ENCODE data around the gene FARS2.

FARS2 gene

DNA sequence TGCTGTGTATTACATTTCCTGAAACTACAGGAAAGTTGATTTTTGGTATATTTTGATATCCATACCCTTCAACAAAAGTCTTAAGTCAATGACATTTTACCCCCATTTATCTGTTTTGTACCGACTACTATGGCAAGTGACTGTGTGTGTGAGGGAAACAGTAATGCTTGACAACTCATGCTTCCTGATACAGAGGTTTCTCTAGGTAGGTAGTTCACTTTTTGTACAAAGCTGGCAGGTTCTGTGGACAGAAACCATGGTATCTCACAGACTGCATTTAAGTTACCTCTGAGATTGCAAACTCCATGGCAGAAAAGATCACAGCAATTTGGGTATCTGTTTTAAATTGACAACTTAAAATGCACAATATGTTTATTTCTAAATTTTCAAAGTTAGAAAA is 28.8 kb downstream of the FARS2 start:
- Histone ChIP-seq H3K4me1 (ENCODE audit: control insufficient read depth, insufficient read depth, low read length) (peaks cover 18% of the 10 kb centered on the region), H3K27me3 (replicated peaks; ENCODE audit: control insufficient read depth, insufficient read depth, low read length) (no peaks in the 10 kb centered on the region), H3K4me3 (ENCODE audit: low read length) (no peak overlapping the region), H3K36me3 (ENCODE audit: control insufficient read depth, insufficient read depth, low read length, severe bottlenecking) (no peaks in the 10 kb centered on the region), H3K9me3 (ENCODE audit: control insufficient read depth, low read length) (no peaks in the 10 kb centered on the region), H3K9ac (ENCODE audit: low read length) (no peak overlapping the region)
- no peak for DNase-seq (ENCODE audit: low read depth)

DNA sequence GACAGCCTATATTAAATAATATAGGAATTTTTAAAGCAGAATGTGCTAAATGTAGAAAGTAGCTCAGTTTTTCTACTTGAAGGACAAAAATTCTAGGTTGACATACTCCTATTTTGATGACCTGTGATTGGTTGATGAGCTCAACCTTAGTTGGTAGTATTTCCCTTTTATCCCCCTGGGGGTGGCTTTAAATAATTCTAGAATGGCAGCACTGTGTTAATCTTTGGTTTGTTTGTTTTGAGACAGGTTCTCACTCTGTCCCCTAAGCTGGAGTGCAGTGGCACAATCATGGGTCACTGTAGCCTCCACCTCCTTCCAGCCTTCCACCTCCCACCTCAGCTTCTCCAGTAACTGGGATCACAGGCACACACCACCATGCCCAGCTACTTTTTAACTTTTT is 29.2 kb downstream of the FARS2 start:
- Histone ChIP-seq H3K4me3 (ENCODE audit: low read length) (no peak overlapping the region), H3K36me3 (ENCODE audit: control insufficient read depth, insufficient read depth, low read length, severe bottlenecking) (no peaks in the 10 kb centered on the region), H3K9me3 (ENCODE audit: control insufficient read depth, low read length) (no peaks in the 10 kb centered on the region), H3K9ac (ENCODE audit: low read length) (no peak overlapping the region), H3K4me1 (ENCODE audit: control insufficient read depth, insufficient read depth, low read length) (peaks cover 18% of the 10 kb centered on the region), H3K27me3 (replicated peaks; ENCODE audit: control insufficient read depth, insufficient read depth, low read length) (no peaks in the 10 kb centered on the region)
- no peak for DNase-seq (ENCODE audit: low read depth)

DNA sequence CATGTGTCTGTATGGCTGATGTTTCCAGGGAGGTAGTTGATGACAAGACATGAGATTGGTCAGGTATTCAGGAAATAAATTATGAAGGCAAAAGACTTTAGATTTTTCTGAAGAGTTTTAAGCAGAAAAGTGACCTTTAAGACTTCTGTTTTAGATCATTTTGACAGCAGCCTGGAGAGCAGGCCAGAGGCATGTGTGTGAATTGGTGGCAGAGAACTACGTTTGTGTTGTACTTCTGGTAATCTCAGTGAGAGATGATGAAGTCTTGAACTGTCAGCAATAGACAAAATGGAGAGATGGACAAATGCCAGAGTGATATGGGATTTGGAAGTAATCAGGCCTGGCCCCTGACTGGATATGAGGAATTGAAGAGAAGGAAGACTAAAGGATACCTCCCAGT is 30.8 kb downstream of the FARS2 start:
- Histone ChIP-seq H3K9me3 (ENCODE audit: control insufficient read depth, low read length) (no peaks in the 10 kb centered on the region), H3K4me3 (ENCODE audit: low read length) (no peak overlapping the region), H3K27me3 (replicated peaks; ENCODE audit: control insufficient read depth, insufficient read depth, low read length) (no peaks in the 10 kb centered on the region), H3K4me1 (ENCODE audit: control insufficient read depth, insufficient read depth, low read length) (peaks cover 16% of the 10 kb centered on the region), H3K36me3 (ENCODE audit: control insufficient read depth, insufficient read depth, low read length, severe bottlenecking) (no peaks in the 10 kb centered on the region), H3K9ac (ENCODE audit: low read length) (no peak overlapping the region)
- no peak for DNase-seq (ENCODE audit: low read depth)

DNA sequence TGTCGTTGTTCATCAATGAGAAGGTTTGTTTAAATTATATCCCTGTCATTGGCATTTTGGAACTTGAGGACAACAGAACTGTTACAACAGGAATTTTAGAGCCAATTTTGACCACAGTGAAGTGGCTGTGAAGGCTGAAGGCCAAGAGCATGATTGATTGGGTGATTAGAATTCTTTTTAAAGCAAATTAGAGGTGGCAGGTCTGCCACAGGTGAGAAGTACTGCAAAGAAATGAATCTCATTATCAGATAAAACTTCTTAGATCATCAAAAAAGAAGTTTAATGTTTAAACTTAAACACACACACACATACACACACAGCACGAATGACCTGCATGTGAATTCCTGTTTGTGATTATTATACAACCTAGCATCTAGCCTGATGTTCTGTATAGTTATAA is 32.4 kb downstream of the FARS2 start:
- Histone ChIP-seq H3K4me1 (ENCODE audit: control insufficient read depth, insufficient read depth, low read length) (peaks cover 6% of the 10 kb centered on the region), H3K9me3 (ENCODE audit: control insufficient read depth, low read length) (no peaks in the 10 kb centered on the region), H3K27me3 (replicated peaks; ENCODE audit: control insufficient read depth, insufficient read depth, low read length) (no peaks in the 10 kb centered on the region), H3K9ac (ENCODE audit: low read length) (no peak overlapping the region), H3K36me3 (ENCODE audit: control insufficient read depth, insufficient read depth, low read length, severe bottlenecking) (no peaks in the 10 kb centered on the region), H3K4me3 (ENCODE audit: low read length) (no peak overlapping the region)
- no peak for DNase-seq (ENCODE audit: low read depth)

DNA sequence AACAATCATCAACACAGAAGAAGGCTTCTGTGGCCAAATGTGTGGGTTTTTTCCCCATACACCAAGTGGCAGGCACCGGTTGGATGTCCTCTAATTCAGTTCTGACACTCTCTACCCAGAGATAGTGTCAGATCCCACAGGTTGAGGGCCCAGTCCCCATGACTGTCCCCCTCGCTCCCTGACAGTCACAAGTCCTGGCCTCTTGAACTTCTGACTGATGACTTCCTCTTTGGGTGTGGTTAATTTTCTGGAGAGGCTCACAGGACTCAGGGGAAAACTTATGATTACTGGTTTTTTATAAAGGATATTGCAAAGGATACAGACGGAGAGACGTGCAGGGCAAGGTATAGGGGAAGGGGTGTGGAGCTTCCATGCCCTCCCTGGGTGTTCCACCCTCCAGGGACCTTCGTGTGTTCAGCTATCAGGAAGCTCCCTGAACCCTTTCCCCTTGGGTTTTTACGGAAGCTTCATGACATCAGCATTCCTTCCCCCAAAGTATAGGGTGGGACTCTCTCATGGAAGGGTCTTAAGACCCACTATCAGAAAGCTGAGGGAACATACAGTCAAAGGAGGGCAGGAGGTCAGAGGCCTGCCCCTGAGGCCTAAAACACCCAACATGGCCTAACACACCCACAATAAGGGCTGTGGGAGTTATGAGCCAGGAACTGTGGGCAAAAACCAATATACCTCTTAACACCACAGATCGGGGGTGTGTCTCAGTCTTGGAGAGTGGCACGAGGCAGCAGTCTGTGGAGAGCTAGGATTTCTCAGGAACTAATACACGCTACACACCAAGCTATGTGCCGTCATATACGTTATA is 33.3 kb downstream of the FARS2 start:
- H3K4me1 ChIP-seq (ENCODE audit: control insufficient read depth, insufficient read depth, low read length) = peaks cover 6% of the 10 kb centered on the region
- H3K9ac ChIP-seq (ENCODE audit: low read length) = no peak overlapping the region
- H3K9me3 ChIP-seq (ENCODE audit: control insufficient read depth, low read length) = no peaks in the 10 kb centered on the region
- H3K4me3 ChIP-seq (ENCODE audit: low read length) = no peak overlapping the region
- no peaks in the 10 kb centered on the region for H3K36me3 ChIP-seq (ENCODE audit: control insufficient read depth, insufficient read depth, low read length, severe bottlenecking)
- H3K27me3 ChIP-seq (replicated peaks; ENCODE audit: control insufficient read depth, insufficient read depth, low read length) = no peaks in the 10 kb centered on the region
- DNase-seq (ENCODE audit: low read depth) = no peak

DNA sequence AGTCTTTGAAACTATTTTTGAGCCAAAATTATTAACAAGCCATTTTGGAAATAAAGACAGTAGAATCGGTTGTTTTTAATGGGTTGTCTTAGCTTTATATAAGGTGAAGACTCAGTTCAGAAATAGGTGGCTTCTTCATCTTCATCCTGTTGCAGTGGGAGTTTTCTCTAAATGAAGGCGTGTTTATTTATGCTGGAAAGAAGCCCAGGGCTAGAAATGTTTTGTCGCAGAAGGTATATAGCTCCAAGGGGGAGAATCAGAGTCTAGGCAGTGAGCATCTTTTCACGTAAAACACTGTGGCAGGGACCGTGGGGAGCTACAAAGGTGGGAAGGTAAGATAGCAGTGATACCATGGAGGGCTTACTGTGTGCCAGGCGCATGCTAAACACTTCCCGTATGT is 34.3 kb downstream of the FARS2 start:
- Histone ChIP-seq H3K4me1 (ENCODE audit: control insufficient read depth, insufficient read depth, low read length) (peaks cover 6% of the 10 kb centered on the region), H3K9ac (ENCODE audit: low read length) (no peak overlapping the region), H3K9me3 (ENCODE audit: control insufficient read depth, low read length) (no peaks in the 10 kb centered on the region), H3K36me3 (ENCODE audit: control insufficient read depth, insufficient read depth, low read length, severe bottlenecking) (no peaks in the 10 kb centered on the region), H3K27me3 (replicated peaks; ENCODE audit: control insufficient read depth, insufficient read depth, low read length) (no peaks in the 10 kb centered on the region), H3K4me3 (ENCODE audit: low read length) (no peak overlapping the region)
- DNase-seq (ENCODE audit: low read depth) = no peak

DNA sequence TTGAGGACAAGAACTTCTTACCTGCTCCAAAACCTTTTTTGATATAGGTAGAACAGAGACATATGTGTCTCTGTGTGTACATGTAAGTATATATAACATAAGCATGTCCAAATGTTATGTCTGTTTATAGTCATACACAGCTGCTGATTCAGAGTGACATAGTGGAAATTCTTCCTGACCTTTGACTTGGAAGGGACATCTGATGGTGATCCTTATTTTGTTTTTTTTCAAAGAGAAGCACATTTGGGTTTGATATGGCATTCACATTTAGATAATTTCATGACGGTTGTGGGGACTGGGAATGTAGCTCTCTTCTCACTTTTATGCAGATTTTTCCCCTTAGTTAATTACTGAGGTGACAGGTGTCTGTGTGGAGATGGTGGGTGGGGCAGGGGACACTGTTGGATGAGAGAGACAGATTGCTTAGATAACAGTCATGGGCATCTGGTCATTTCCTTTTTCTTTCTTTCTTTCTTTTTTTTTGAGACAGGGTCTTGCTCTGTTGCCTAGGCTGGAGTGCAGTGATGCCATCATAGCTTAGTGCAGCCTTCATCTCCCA is 39.0 kb downstream of the FARS2 start:
- Histone ChIP-seq H3K36me3 (ENCODE audit: control insufficient read depth, insufficient read depth, low read length, severe bottlenecking) (no peaks in the 10 kb centered on the region), H3K27me3 (replicated peaks; ENCODE audit: control insufficient read depth, insufficient read depth, low read length) (no peaks in the 10 kb centered on the region), H3K4me1 (ENCODE audit: control insufficient read depth, insufficient read depth, low read length) (no peaks in the 10 kb centered on the region)

DNA sequence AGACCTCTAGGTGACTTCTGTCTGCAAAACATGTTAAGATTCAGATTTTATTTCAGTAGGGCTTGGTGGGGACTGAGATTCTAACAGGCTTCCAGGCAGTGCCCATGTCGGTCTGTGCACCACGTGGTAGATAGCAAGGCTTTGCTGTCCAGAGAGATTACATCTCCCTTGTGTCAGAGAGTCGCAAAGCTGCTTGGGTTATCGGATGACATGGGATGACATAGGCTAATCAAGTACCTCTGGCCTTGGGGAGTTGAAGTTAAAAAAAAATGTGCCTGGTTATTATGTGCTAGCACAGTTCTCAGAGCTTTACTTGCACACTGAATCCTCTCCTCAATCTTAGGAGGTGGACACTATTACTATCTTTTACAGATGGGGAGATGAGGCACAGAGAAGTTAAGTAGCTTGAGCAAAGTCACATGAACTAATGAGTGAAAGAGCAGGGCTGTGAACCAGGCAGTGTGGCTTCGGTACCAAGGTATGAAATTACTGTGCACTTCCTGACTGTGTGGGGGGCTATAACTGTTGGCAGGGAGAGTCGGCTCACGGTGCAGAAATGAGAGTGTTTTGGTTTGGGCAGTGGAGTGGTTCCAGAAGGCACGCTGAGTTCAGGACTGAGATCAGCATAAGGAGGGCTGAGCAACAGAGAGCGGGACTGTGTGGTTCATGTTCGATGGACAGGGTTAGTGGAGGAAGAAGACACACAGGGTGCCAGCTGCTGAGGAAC is 41.1 kb downstream of the FARS2 start:
- no peaks in the 10 kb centered on the region for H3K27me3 ChIP-seq (replicated peaks; ENCODE audit: control insufficient read depth, insufficient read depth, low read length)
- H3K4me3 ChIP-seq (ENCODE audit: low read length) = no peak overlapping the region
- no peak overlapping the region for H3K9ac ChIP-seq (ENCODE audit: low read length)
- DNase-seq (ENCODE audit: low read depth) = no peak
- H3K9me3 ChIP-seq (ENCODE audit: control insufficient read depth, low read length) = no peaks in the 10 kb centered on the region
- H3K4me1 ChIP-seq (ENCODE audit: control insufficient read depth, insufficient read depth, low read length) = peaks cover 12% of the 10 kb centered on the region
- H3K36me3 ChIP-seq (ENCODE audit: control insufficient read depth, insufficient read depth, low read length, severe bottlenecking) = no peaks in the 10 kb centered on the region

More for the DNA sequence above, 39.0 kb downstream of the FARS2 start:
- DNase-seq (ENCODE audit: low read depth) = no peak
- no peaks in the 10 kb centered on the region for H3K9me3 ChIP-seq (ENCODE audit: control insufficient read depth, low read length)
- no peak overlapping the region for H3K9ac ChIP-seq (ENCODE audit: low read length)
- no peak overlapping the region for H3K4me3 ChIP-seq (ENCODE audit: low read length)

DNA sequence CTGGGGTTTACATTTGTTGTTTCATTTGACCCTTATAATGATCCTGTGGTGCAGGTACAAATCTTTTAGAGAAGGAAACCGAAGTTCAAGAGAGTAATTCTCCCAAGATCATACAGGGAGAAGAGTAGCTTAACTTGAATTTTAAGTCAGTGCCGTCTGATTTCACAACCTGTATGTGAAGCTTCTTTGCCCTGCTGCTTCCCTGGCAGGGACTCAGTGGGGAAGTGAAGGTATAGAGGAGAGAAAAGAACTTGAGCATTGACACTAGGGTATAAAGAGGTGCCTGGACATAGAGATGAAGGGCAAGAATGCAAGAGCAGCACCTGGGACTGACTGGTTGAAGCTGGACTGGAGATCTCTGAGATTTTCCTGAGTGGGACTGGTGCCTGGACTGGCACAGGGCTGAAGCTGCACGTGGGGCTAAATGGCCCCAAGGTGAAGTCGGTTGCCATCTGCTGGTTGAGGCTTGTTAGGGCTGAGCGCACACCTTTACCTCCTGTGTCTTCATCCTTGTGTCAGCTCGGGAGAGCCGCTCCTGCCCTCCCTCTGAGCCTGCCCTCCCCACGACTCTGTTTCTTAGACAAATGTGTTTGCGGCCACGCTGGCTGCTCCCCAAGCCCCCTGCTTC is 41.8 kb downstream of the FARS2 start:
- Histone ChIP-seq H3K4me1 (ENCODE audit: control insufficient read depth, insufficient read depth, low read length) (peaks cover 12% of the 10 kb centered on the region), H3K9ac (ENCODE audit: low read length) (no peak overlapping the region), H3K36me3 (ENCODE audit: control insufficient read depth, insufficient read depth, low read length, severe bottlenecking) (no peaks in the 10 kb centered on the region), H3K9me3 (ENCODE audit: control insufficient read depth, low read length) (no peaks in the 10 kb centered on the region), H3K4me3 (ENCODE audit: low read length) (no peak overlapping the region), H3K27me3 (replicated peaks; ENCODE audit: control insufficient read depth, insufficient read depth, low read length) (no peaks in the 10 kb centered on the region)
- DNase-seq (ENCODE audit: low read depth) = peak; percentile 16

DNA sequence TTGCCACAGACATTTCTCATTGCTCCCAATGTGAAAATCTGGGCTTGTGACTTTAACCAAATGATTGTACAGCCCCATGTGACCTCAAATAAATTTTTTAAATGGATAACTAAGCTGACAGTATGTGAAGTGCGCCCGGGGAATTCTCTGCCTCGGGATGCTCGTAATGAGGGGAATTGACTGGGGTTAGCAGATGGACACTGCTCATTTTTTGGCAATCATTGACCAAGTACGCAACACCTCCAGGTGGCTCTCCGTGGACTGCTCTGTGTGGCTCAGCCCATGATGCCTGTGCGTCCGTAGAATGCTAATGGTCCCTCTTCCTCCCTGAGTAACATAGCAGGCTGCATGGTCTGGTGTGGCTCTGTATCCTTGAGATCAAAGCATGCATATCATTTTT is 42.4 kb downstream of the FARS2 start:
- no peaks in the 10 kb centered on the region for H3K36me3 ChIP-seq (ENCODE audit: control insufficient read depth, insufficient read depth, low read length, severe bottlenecking)
- no peaks in the 10 kb centered on the region for H3K9me3 ChIP-seq (ENCODE audit: control insufficient read depth, low read length)
- H3K9ac ChIP-seq (ENCODE audit: low read length) = no peak overlapping the region
- no peaks in the 10 kb centered on the region for H3K27me3 ChIP-seq (replicated peaks; ENCODE audit: control insufficient read depth, insufficient read depth, low read length)
- H3K4me1 ChIP-seq (ENCODE audit: control insufficient read depth, insufficient read depth, low read length) = peaks cover 12% of the 10 kb centered on the region
- DNase-seq (ENCODE audit: low read depth) = no peak
- H3K4me3 ChIP-seq (ENCODE audit: low read length) = no peak overlapping the region

DNA sequence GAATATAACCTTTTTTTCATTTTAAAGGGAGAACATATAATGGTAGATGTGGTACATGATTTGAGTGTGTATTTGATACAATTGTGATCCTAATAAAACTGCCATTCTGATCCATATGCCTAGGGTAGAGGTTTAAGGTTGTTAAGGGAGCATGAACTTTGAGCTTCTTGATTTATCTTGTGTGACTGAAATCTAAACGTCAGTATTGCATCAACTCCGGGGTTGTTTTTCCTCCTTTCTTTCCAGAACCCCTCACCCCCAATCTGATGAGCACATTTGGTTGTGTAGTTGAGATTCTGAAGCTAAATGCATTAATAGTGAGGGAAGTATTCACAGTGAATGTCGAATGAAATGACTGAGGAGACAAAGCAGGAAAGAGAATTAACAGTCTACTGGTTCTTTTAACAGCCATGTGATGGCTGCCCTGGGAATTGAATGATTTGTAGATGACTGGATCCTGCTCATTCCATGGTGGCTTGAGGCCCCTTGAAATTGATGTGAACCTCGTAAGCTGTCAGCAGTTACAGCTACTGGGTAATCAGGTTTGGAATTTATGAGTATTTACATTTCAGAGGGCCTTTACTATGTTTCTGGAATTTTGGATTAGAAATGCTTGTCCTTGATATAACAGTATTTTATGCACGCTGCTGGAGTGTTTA is 44.8 kb downstream of the FARS2 start:
- no peaks in the 10 kb centered on the region for H3K27me3 ChIP-seq (replicated peaks; ENCODE audit: control insufficient read depth, insufficient read depth, low read length)
- H3K4me1 ChIP-seq (ENCODE audit: control insufficient read depth, insufficient read depth, low read length) = peaks cover 12% of the 10 kb centered on the region
- no peaks in the 10 kb centered on the region for H3K9me3 ChIP-seq (ENCODE audit: control insufficient read depth, low read length)
- no peak overlapping the region for H3K9ac ChIP-seq (ENCODE audit: low read length)
- H3K4me3 ChIP-seq (ENCODE audit: low read length) = no peak overlapping the region
- no peaks in the 10 kb centered on the region for H3K36me3 ChIP-seq (ENCODE audit: control insufficient read depth, insufficient read depth, low read length, severe bottlenecking)
- no peak for DNase-seq (ENCODE audit: low read depth)
